WTC11 (cell line): ENCODE data around the gene POLE2. TPM values are rescaled to one million over a fixed set of nuclear protein-coding genes. Genes with fewer than 3 reads are reported as not detected.

Experiments
- ATAC-seq: fragments of 200-7000 bp; cut with Tn5 transposase; 2 replicates; pipeline ENCODE4 v1.10.0; 2021; ENCODE audit warnings: mild to moderate bottlenecking, moderate library complexity
- CTCF ChIA-PET: fragments of 300-600 bp; sonication (Branson Sonifier 250); formaldehyde crosslinking; loops from one replicate; lab custom pipeline; 2021; ENCODE audit warnings: antibody characterized with exemption; lab: Charles Lee
- POLR2A ChIA-PET: fragments of 350-600 bp; sonication (Branson Sonifier 250); formaldehyde crosslinking; loops from one replicate; lab custom pipeline; 2021; ENCODE audit warnings: antibody characterized with exemption; lab: Charles Lee
- DNase-seq: peaks from one replicate; pipeline ENCODE4 v3.0.0; 2021; ENCODE audit warnings: low spot score
- H3K27ac Mint-ChIP-seq: 2 replicates; pipeline ENCODE4 v1.8.0; 2021; ENCODE audit warnings: mixed read lengths
- H3K27me3 Mint-ChIP-seq: 2 replicates; pipeline ENCODE4 v1.8.0; 2021; ENCODE audit warnings: low read depth, mild to moderate bottlenecking, moderate library complexity, mixed read lengths
- H3K36me3 Mint-ChIP-seq: 2 replicates; pipeline ENCODE4 v1.8.0; 2021; ENCODE audit warnings: mixed read lengths
- H3K4me1 Mint-ChIP-seq: 2 replicates; pipeline ENCODE4 v1.8.0; 2022; ENCODE audit warnings: mixed read lengths
- H3K4me3 Mint-ChIP-seq: 2 replicates; pipeline ENCODE4 v1.8.0; 2021; ENCODE audit warnings: mild to moderate bottlenecking, moderate library complexity, mixed read lengths
- H3K9me3 Mint-ChIP-seq: 2 replicates; pipeline ENCODE4 v1.8.0; 2021; ENCODE audit warnings: mixed read lengths
- ELF4 ChIP-seq: sonication (generic); formaldehyde crosslinking; IDR thresholded peaks from 2 replicates; pipeline ENCODE4 v1.8.1; 2022; ENCODE audit warnings: low read depth, mild to moderate bottlenecking, moderate library complexity, missing genetic modification reagents
- ESRRA ChIP-seq: sonication (generic); formaldehyde crosslinking; IDR thresholded peaks from 2 replicates; pipeline ENCODE4 v1.8.1; 2022; ENCODE audit warnings: mild to moderate bottlenecking, missing genetic modification reagents, borderline replicate concordance
- ETV6 ChIP-seq: sonication (generic); formaldehyde crosslinking; IDR thresholded peaks from 2 replicates; pipeline ENCODE4 v1.8.1; 2022; ENCODE audit warnings: mild to moderate bottlenecking, missing genetic modification reagents
- FOXK1 ChIP-seq: sonication (generic); formaldehyde crosslinking; IDR thresholded peaks from 2 replicates; pipeline ENCODE4 v1.8.0; 2022; ENCODE audit warnings: mild to moderate bottlenecking, moderate library complexity, missing genetic modification reagents
- FOXP1 ChIP-seq: sonication (generic); formaldehyde crosslinking; IDR thresholded peaks from 2 replicates; pipeline ENCODE4 v1.8.0; 2022; ENCODE audit warnings: missing genetic modification reagents, mild to moderate bottlenecking, moderate library complexity, borderline replicate concordance
- GABPB1 ChIP-seq: sonication (generic); formaldehyde crosslinking; IDR thresholded peaks from 2 replicates; pipeline ENCODE4 v1.8.1; 2023; ENCODE audit warnings: mild to moderate bottlenecking, missing genetic modification reagents
- KAT7 ChIP-seq: sonication (generic); formaldehyde crosslinking; IDR thresholded peaks from 2 replicates; pipeline ENCODE4 v1.8.1; 2023; ENCODE audit warnings: missing genetic modification reagents, mild to moderate bottlenecking, borderline replicate concordance
- NR3C1 ChIP-seq: sonication (generic); formaldehyde crosslinking; conservative IDR thresholded peaks from 2 replicates; pipeline ENCODE4 v1.8.1; 2023; ENCODE audit warnings: low read depth, mild to moderate bottlenecking, missing genetic modification reagents
- SMAD3 ChIP-seq: sonication (generic); formaldehyde crosslinking; IDR thresholded peaks from 2 replicates; pipeline ENCODE4 v1.8.0; 2022; ENCODE audit warnings: missing genetic modification reagents, mild to moderate bottlenecking, borderline replicate concordance
- SMAD4 ChIP-seq: sonication (generic); formaldehyde crosslinking; IDR thresholded peaks from 2 replicates; pipeline ENCODE4 v1.8.0; 2022; ENCODE audit warnings: mild to moderate bottlenecking, missing genetic modification reagents
- TEAD1 ChIP-seq: sonication (generic); formaldehyde crosslinking; IDR thresholded peaks from 2 replicates; pipeline ENCODE4 v1.8.0; 2022; ENCODE audit warnings: mild to moderate bottlenecking, missing genetic modification reagents
- TP53 ChIP-seq: sonication (generic); formaldehyde crosslinking; IDR thresholded peaks from 2 replicates; pipeline ENCODE4 v1.8.1; 2023; ENCODE audit warnings: mild to moderate bottlenecking, missing genetic modification reagents
- ZBTB21 ChIP-seq: sonication (generic); formaldehyde crosslinking; IDR thresholded peaks from 2 replicates; pipeline ENCODE4 v1.8.1; 2023; ENCODE audit warnings: mild to moderate bottlenecking, missing genetic modification reagents, borderline replicate concordance
- ZNF317 ChIP-seq: sonication (generic); formaldehyde crosslinking; IDR thresholded peaks from 2 replicates; pipeline ENCODE4 v1.8.1; 2023; ENCODE audit warnings: low read depth, mild to moderate bottlenecking, moderate library complexity, missing genetic modification reagents, borderline replicate concordance
- ZNF416 ChIP-seq: fragments of 250-450 bp; sonication (Bioruptor Pico); IDR thresholded peaks from 2 replicates; pipeline ENCODE4 v1.9.0; 2021; ENCODE audit warnings: mild to moderate bottlenecking, inconsistent platforms
- total RNA-seq: library from RNA; stranded (reverse); gene quantifications from 3 replicates; pipeline ENCODE4 v1.2.3, GENCODE V29; 2021
- TF ChIP-seq, protein P1 (sequence below): sonication (generic); formaldehyde crosslinking; IDR thresholded peaks from 2 replicates; pipeline ENCODE4 v1.8.0; 2022; ENCODE audit warnings: mild to moderate bottlenecking, missing genetic modification reagents
- TF ChIP-seq, protein P2 (sequence below): sonication (generic); formaldehyde crosslinking; IDR thresholded peaks from 2 replicates; pipeline ENCODE4 v1.8.0; 2022; ENCODE audit warnings: mild to moderate bottlenecking, missing genetic modification reagents
- TF ChIP-seq, protein P3 (sequence below): sonication (generic); formaldehyde crosslinking; IDR thresholded peaks from 2 replicates; pipeline ENCODE4 v1.8.0; 2023; ENCODE audit warnings: missing genetic modification reagents, mild to moderate bottlenecking, borderline replicate concordance
- TF ChIP-seq, protein P4 (sequence below): fragments of 250-450 bp; sonication (Bioruptor Pico); IDR thresholded peaks from 2 replicates; pipeline ENCODE4 v1.8.0; 2021; ENCODE audit warnings: mild to moderate bottlenecking
- TF ChIP-seq, protein P5 (sequence below): sonication (generic); formaldehyde crosslinking; IDR thresholded peaks from 2 replicates; pipeline ENCODE4 v1.8.1; 2023; ENCODE audit warnings: mild to moderate bottlenecking, moderate library complexity, missing genetic modification reagents
- TF ChIP-seq, protein P6 (sequence below): sonication (generic); formaldehyde crosslinking; IDR thresholded peaks from 2 replicates; pipeline ENCODE4 v1.8.1; 2022; ENCODE audit warnings: low read depth, missing genetic modification reagents, borderline replicate concordance
- TF ChIP-seq, protein P7 (sequence below): sonication (generic); formaldehyde crosslinking; IDR thresholded peaks from 2 replicates; pipeline ENCODE4 v1.8.0; 2023; ENCODE audit warnings: missing genetic modification reagents
- TF ChIP-seq, protein P8 (sequence below): sonication (generic); formaldehyde crosslinking; conservative IDR thresholded peaks from 2 replicates; pipeline ENCODE4 v1.8.1; 2022; ENCODE audit warnings: mild to moderate bottlenecking, missing genetic modification reagents

The POLE2 gene
- total RNA-seq, 1 experiment from 2014 or later = 24.6 TPM

DNA sequence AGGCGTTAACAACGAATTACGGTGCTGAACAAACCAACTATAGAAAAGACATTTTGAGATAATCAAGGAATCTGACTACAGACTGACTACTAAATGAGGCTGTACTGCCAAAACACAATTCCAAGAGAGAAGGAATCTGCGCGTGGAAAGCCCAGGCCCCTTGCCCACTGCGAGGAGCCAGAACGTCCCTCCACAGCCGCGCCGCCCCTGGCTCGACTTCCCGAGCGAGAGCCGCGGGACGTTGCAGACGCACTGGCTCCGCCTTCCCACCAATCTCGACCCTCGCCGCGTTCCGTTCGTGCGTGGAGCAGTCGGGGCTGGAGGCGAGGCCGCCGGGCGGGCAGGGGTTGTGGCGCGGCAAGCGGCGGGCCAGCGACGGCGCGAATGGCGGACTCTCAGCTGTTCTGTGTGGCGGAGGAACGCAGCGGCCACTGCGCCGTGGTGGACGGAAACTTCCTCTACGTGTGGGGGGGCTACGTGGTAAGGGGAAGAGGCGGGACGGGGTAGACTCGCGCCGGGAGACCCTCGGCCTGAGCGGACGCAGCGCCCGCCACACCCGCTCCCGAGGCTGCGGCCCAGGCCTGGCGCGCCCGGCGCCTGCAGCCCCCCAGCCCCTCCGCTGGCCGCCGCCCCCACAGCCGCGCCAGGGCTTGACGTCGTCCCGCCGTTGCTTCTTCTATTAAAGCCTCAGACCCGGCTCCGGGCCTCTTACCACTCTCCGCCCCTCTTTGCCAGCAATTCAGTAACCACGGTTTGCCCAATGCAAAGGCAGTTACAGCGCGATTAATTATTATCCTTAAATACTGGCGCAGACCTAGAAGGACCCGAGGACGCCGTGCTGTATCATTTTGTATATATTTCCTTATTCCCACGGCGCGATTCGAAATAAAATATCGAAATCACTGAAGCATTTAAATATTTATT is 5.1 kb upstream of the POLE2 start, which contains the start of gene KLHDC1:
Gene KLHDC1, plus strand, starts transcription at position 310 of the 924 bp plus-strand sequence. Its CDS starts 75 bp downstream, at position 385.
- peak; percentile 74 for ATAC-seq
- ChIA-PET CTCF (interaction anchor here (1.0 to 1.9 kb wide), 3 partner anchors 59 to 170 kb away, joined by 3 to 5 read pairs (median 4); partner anchors contain the start of gene NEMF), POLR2A (interaction anchor here (1.2 to 1.4 kb wide), 2 partner anchors 59 to 72 kb away, joined by 3 to 4 read pairs; partner anchors contain the start of genes MGAT2 and RPL36AL)
- no peaks in the 10 kb centered on the region for H3K36me3 Mint-ChIP-seq
- peak; percentile 66 for DNase-seq
- peaks cover 24% of the 10 kb centered on the region for H3K4me1 Mint-ChIP-seq
- H3K27me3 Mint-ChIP-seq = peaks cover 50% of the 10 kb centered on the region
- H3K27ac Mint-ChIP-seq = no peak within 1 kb of the TSS
- H3K9me3 Mint-ChIP-seq = no peaks in the 10 kb centered on the region
- H3K4me3 Mint-ChIP-seq = peak within 1 kb of the TSS; percentile 70
- TF ChIP-seq, protein P1, sequence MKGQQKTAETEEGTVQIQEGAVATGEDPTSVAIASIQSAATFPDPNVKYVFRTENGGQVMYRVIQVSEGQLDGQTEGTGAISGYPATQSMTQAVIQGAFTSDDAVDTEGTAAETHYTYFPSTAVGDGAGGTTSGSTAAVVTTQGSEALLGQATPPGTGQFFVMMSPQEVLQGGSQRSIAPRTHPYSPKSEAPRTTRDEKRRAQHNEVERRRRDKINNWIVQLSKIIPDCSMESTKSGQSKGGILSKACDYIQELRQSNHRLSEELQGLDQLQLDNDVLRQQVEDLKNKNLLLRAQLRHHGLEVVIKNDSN (CRISPR knock-in tag) = no peak
- TF ChIP-seq TEAD1 (peak; percentile 11; the same call in 1 of the 2 replicates), TP53 (CRISPR knock-in tag) (peak; percentile 50; the same call in 1 of the 2 replicates), ZNF317 (CRISPR knock-in tag) (no peak), GABPB1 (CRISPR knock-in tag) (peak; percentile 54; the same call in 1 of the 2 replicates), SMAD3 (peak; percentile 38; the same call in 1 of the 2 replicates), ELF4 (no peak), ESRRA (CRISPR knock-in tag) (peak; percentile 55; the same call in 1 of the 2 replicates), NR3C1 (CRISPR knock-in tag) (no peak), FOXP1 (peak; percentile 68; the same call in 1 of the 2 replicates), SMAD4 (CRISPR knock-in tag) (no peak), ZNF416 (no peak), ETV6 (CRISPR knock-in tag) (peak; percentile 78; the same call in 1 of the 2 replicates), FOXK1 (CRISPR knock-in tag) (peak; percentile 59; the same call in 1 of the 2 replicates), ZBTB21 (CRISPR knock-in tag) (peak; percentile 12; the same call in 1 of the 2 replicates), KAT7 (CRISPR knock-in tag) (peak; percentile 53; the same call in 1 of the 2 replicates)
- TF ChIP-seq, protein P2, sequence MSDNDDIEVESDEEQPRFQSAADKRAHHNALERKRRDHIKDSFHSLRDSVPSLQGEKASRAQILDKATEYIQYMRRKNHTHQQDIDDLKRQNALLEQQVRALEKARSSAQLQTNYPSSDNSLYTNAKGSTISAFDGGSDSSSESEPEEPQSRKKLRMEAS (CRISPR knock-in tag) = peak; percentile 71
- TF ChIP-seq, protein P3, sequence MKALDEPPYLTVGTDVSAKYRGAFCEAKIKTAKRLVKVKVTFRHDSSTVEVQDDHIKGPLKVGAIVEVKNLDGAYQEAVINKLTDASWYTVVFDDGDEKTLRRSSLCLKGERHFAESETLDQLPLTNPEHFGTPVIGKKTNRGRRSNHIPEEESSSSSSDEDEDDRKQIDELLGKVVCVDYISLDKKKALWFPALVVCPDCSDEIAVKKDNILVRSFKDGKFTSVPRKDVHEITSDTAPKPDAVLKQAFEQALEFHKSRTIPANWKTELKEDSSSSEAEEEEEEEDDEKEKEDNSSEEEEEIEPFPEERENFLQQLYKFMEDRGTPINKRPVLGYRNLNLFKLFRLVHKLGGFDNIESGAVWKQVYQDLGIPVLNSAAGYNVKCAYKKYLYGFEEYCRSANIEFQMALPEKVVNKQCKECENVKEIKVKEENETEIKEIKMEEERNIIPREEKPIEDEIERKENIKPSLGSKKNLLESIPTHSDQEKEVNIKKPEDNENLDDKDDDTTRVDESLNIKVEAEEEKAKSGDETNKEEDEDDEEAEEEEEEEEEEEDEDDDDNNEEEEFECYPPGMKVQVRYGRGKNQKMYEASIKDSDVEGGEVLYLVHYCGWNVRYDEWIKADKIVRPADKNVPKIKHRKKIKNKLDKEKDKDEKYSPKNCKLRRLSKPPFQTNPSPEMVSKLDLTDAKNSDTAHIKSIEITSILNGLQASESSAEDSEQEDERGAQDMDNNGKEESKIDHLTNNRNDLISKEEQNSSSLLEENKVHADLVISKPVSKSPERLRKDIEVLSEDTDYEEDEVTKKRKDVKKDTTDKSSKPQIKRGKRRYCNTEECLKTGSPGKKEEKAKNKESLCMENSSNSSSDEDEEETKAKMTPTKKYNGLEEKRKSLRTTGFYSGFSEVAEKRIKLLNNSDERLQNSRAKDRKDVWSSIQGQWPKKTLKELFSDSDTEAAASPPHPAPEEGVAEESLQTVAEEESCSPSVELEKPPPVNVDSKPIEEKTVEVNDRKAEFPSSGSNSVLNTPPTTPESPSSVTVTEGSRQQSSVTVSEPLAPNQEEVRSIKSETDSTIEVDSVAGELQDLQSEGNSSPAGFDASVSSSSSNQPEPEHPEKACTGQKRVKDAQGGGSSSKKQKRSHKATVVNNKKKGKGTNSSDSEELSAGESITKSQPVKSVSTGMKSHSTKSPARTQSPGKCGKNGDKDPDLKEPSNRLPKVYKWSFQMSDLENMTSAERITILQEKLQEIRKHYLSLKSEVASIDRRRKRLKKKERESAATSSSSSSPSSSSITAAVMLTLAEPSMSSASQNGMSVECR (CRISPR knock-in tag) = peak; percentile 54; the same call in 1 of the 2 replicates
- TF ChIP-seq, protein P4, sequence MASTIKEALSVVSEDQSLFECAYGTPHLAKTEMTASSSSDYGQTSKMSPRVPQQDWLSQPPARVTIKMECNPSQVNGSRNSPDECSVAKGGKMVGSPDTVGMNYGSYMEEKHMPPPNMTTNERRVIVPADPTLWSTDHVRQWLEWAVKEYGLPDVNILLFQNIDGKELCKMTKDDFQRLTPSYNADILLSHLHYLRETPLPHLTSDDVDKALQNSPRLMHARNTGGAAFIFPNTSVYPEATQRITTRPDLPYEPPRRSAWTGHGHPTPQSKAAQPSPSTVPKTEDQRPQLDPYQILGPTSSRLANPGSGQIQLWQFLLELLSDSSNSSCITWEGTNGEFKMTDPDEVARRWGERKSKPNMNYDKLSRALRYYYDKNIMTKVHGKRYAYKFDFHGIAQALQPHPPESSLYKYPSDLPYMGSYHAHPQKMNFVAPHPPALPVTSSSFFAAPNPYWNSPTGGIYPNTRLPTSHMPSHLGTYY = no peak
- TF ChIP-seq, protein P5, sequence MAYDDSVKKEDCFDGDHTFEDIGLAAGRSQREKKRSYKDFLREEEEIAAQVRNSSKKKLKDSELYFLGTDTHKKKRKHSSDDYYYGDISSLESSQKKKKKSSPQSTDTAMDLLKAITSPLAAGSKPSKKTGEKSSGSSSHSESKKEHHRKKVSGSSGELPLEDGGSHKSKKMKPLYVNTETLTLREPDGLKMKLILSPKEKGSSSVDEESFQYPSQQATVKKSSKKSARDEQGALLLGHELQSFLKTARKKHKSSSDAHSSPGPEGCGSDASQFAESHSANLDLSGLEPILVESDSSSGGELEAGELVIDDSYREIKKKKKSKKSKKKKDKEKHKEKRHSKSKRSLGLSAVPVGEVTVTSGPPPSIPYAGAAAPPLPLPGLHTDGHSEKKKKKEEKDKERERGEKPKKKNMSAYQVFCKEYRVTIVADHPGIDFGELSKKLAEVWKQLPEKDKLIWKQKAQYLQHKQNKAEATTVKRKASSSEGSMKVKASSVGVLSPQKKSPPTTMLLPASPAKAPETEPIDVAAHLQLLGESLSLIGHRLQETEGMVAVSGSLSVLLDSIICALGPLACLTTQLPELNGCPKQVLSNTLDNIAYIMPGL = peak; percentile 76; the same call in 1 of the 2 replicates
- TF ChIP-seq, protein P6, sequence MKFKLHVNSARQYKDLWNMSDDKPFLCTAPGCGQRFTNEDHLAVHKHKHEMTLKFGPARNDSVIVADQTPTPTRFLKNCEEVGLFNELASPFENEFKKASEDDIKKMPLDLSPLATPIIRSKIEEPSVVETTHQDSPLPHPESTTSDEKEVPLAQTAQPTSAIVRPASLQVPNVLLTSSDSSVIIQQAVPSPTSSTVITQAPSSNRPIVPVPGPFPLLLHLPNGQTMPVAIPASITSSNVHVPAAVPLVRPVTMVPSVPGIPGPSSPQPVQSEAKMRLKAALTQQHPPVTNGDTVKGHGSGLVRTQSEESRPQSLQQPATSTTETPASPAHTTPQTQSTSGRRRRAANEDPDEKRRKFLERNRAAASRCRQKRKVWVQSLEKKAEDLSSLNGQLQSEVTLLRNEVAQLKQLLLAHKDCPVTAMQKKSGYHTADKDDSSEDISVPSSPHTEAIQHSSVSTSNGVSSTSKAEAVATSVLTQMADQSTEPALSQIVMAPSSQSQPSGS (CRISPR knock-in tag) = no peak
- TF ChIP-seq, protein P7, sequence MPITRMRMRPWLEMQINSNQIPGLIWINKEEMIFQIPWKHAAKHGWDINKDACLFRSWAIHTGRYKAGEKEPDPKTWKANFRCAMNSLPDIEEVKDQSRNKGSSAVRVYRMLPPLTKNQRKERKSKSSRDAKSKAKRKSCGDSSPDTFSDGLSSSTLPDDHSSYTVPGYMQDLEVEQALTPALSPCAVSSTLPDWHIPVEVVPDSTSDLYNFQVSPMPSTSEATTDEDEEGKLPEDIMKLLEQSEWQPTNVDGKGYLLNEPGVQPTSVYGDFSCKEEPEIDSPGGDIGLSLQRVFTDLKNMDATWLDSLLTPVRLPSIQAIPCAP (CRISPR knock-in tag) = 0 out of 2 replicates have a peak, but pooled peaks have one; percentile 46
- TF ChIP-seq, protein P8, sequence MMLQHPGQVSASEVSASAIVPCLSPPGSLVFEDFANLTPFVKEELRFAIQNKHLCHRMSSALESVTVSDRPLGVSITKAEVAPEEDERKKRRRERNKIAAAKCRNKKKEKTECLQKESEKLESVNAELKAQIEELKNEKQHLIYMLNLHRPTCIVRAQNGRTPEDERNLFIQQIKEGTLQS (CRISPR knock-in tag) = no peak
